ENCODE data around the gene TBX2. TPM values are rescaled to one million over a fixed set of nuclear protein-coding genes. Genes with fewer than 3 reads are reported as not detected.
A peak's percentile ranks its signal among the peaks of the same experiment; 100 is the strongest.

TBX2 gene
- total RNA-seq, 2 donors from 2014 or later, result 0.07 TPM; not detected in 1

DNA sequence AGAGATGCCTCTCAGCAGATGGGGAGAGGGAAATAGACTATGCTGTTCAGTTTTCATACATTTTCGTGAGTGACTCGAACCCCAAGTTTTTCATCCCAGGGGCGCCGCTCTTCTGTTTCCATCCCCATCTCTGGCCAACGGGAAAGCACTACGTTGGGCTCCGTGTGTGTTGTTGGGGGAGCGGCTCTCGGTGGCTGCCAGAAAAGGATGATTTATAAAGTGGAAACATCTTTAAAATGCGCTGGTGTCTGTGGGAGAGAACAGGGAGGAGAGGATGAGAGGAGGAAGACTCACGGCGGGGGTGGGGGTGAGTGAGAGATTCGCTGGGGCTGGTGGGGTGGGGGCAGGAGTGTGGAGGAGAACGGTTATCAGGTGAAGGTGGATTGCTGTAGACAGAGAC, 58.4 kb downstream of the TBX2 start:
- Mint-ChIP-seq H3K36me3 (ENCODE audit: low read depth) (no peaks in the 10 kb centered on the region), H3K9me3 (no peaks in the 10 kb centered on the region), H3K27me3 (ENCODE audit: insufficient read depth) (peaks cover 99% of the 10 kb centered on the region), H3K4me3 (peak overlapping the region; percentile 34), H3K27ac (no peak overlapping the region), H3K4me1 (peaks cover 38% of the 10 kb centered on the region)
- Histone ChIP-seq H3K9me3 (ENCODE audit: control insufficient read depth, low read length) (no peaks in the 10 kb centered on the region), H3K27ac (ENCODE audit: low read depth, low read length) (no peak overlapping the region), H3K36me3 (ENCODE audit: control insufficient read depth, insufficient read depth, low read length) (no peaks in the 10 kb centered on the region), H3K9ac (ENCODE audit: extremely low read depth, low read length, poor library complexity, severe bottlenecking) (no peak overlapping the region), H3K27me3 (ENCODE audit: control insufficient read depth, insufficient read depth, low read length, poor library complexity, severe bottlenecking) (peaks cover 100% of the 10 kb centered on the region), H3K4me1 (ENCODE audit: control insufficient read depth, insufficient read depth, low read length) (peaks cover 4% of the 10 kb centered on the region), H3K4me3 (ENCODE audit: low read length) (peak overlapping the region; percentile 49)
- DNase-seq, result no peak
- TF ChIP-seq, protein P1, sequence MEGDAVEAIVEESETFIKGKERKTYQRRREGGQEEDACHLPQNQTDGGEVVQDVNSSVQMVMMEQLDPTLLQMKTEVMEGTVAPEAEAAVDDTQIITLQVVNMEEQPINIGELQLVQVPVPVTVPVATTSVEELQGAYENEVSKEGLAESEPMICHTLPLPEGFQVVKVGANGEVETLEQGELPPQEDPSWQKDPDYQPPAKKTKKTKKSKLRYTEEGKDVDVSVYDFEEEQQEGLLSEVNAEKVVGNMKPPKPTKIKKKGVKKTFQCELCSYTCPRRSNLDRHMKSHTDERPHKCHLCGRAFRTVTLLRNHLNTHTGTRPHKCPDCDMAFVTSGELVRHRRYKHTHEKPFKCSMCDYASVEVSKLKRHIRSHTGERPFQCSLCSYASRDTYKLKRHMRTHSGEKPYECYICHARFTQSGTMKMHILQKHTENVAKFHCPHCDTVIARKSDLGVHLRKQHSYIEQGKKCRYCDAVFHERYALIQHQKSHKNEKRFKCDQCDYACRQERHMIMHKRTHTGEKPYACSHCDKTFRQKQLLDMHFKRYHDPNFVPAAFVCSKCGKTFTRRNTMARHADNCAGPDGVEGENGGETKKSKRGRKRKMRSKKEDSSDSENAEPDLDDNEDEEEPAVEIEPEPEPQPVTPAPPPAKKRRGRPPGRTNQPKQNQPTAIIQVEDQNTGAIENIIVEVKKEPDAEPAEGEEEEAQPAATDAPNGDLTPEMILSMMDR (conservative IDR thresholded peaks at IDR 0.05), result no peak
- 5 to 7% methylated on average over 9 to 13 of the region's 14 CpGs for WGBS, 2 experiments (ENCODE audit: insufficient coverage in 1 of 2, insufficient read length in 1 of 2)

DNA sequence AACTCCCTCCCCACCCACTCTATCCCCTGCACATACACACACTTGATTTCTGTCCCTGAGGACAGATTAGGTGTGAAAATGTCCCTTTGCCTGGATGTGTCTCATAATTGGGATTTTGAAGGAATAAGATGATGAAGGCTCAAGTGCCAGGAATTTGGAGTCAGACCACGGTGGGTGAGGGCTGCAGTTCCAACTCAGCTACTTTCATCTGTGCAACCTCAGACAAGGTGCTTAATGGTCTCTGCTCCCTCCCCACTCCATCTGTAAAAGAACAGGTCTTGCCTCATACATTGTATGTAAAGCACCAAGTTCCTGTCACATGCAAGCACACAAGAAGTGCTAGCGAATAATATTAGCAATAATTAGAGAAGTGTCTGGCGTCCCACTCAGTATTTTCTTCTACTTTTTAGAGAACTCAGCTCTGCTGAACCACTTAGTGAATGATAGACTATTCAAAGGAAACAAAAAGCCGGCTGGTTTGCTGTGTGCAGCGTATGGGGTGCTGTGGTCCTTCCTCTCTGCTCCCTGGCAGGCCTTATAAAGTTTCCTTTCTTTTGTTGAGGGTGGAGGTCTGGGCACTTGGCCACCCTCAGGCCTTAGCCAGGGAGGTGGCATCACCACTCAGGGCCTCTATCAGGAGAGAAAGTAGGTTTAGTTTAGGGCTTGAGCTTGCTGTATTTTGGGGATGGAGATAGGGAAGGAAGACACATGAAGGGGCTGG, 58.9 kb downstream of the TBX2 start:
- peaks cover 100% of the 10 kb centered on the region for H3K27me3 ChIP-seq (ENCODE audit: control insufficient read depth, insufficient read depth, low read length, poor library complexity, severe bottlenecking)
- no peaks in the 10 kb centered on the region for H3K36me3 ChIP-seq (ENCODE audit: control insufficient read depth, insufficient read depth, low read length)
- no peak overlapping the region for H3K27ac ChIP-seq (ENCODE audit: low read depth, low read length)
- Mint-ChIP-seq H3K27ac (no peak overlapping the region), H3K9me3 (no peaks in the 10 kb centered on the region), H3K27me3 (ENCODE audit: insufficient read depth) (peaks cover 99% of the 10 kb centered on the region), H3K4me1 (peaks cover 41% of the 10 kb centered on the region), H3K36me3 (ENCODE audit: low read depth) (no peaks in the 10 kb centered on the region), H3K4me3 (peak overlapping the region; percentile 34)
- WGBS, 2 experiments (ENCODE audit: insufficient coverage in 1 of 2, insufficient read length in 1 of 2), result 19 to 31% methylated on average over 3 to 4 of the region's 5 CpGs
- TF ChIP-seq, protein P1 (conservative IDR thresholded peaks at IDR 0.05), result no peak
- H3K4me1 ChIP-seq (ENCODE audit: control insufficient read depth, insufficient read depth, low read length), result peaks cover 4% of the 10 kb centered on the region
- H3K9me3 ChIP-seq (ENCODE audit: control insufficient read depth, low read length), result no peaks in the 10 kb centered on the region
- no peak overlapping the region for H3K4me3 ChIP-seq (ENCODE audit: low read length)
- H3K9ac ChIP-seq (ENCODE audit: extremely low read depth, low read length, poor library complexity, severe bottlenecking), result no peak overlapping the region
- peak; percentile 65 for DNase-seq

Other genes starting within 250 kb of the TBX2 start
- not detected for gene TBX4, start 52.6 kb downstream of the TBX2 start, total RNA-seq
- not detected for gene NACA2, start 191.4 kb downstream of the TBX2 start, total RNA-seq